GM23338 (cell line): ENCODE measurements around the gene SRMS. TPM values are rescaled to one million over a fixed set of nuclear protein-coding genes. Genes with fewer than 3 reads are reported as not detected.

Experiments
- ATAC-seq: fragments of 200-7000 bp; cut with Tn5 transposase; 3 replicates; pipeline ENCODE4 v1.9.1; 2020
- DNase-seq: peaks from one replicate; pipeline ENCODE4 v3.0.0-alpha.2; 2015; ENCODE audit warnings: low spot score
- H2AFZ ChIP-seq: fragments of 200-600 bp; sonication (generic); 2 replicates; pipeline ENCODE4 v1.8.0; 2016; ENCODE audit warnings: antibody characterized with exemption, mild to moderate bottlenecking, moderate library complexity
- H3F3A ChIP-seq: fragments of 200-600 bp; sonication (generic); replicated peaks from 2 replicates; pipeline ENCODE4 v1.8.0; 2017; ENCODE audit warnings: antibody characterized with exemption, mixed run types, low read depth
- H3K27ac ChIP-seq: fragments of 200-600 bp; sonication (generic); 2 replicates; pipeline ENCODE4 v1.6.1; 2016; ENCODE audit warnings: low read depth
- H3K27me3 ChIP-seq: fragments of 200-600 bp; sonication (generic); 2 replicates; pipeline ENCODE4 v1.8.0; 2016; ENCODE audit warnings: mild to moderate bottlenecking, mixed run types, moderate library complexity; ENCODE audit not compliant: insufficient read depth
- H3K36me3 ChIP-seq: fragments of 200-600 bp; sonication (generic); 2 replicates; pipeline ENCODE4 v1.8.0; 2016; ENCODE audit warnings: mild to moderate bottlenecking; ENCODE audit not compliant: insufficient read depth
- H3K4me1 ChIP-seq: fragments of 200-600 bp; sonication (generic); 2 replicates; pipeline ENCODE4 v1.8.0; 2016; ENCODE audit warnings: mild to moderate bottlenecking, moderate library complexity; ENCODE audit not compliant: insufficient read depth
- H3K4me2 ChIP-seq: fragments of 200-600 bp; sonication (generic); 2 replicates; pipeline ENCODE4 v1.7.1; 2017; ENCODE audit warnings: mixed run types
- H3K4me3 ChIP-seq: fragments of 200-600 bp; sonication (generic); 2 replicates; pipeline ENCODE4 v1.6.1; 2016; ENCODE audit warnings: mixed run types
- H3K79me2 ChIP-seq: fragments of 200-600 bp; sonication (generic); replicated peaks from 2 replicates; pipeline ENCODE4 v1.8.0; 2017; ENCODE audit warnings: mild to moderate bottlenecking; ENCODE audit not compliant: insufficient read depth
- H3K9me2 ChIP-seq: fragments of 200-600 bp; sonication (generic); 2 replicates; pipeline ENCODE4 v1.8.0; 2017; ENCODE audit not compliant: insufficient read depth
- H4K20me1 ChIP-seq: fragments of 200-600 bp; sonication (generic); replicated peaks from 2 replicates; pipeline ENCODE4 v1.8.0; 2017; ENCODE audit warnings: mild to moderate bottlenecking; ENCODE audit not compliant: insufficient read depth
- H3K27ac Mint-ChIP-seq: 2 replicates; pipeline ENCODE4 v1.8.0; 2020; ENCODE audit warnings: inconsistent platforms, mild to moderate bottlenecking, moderate library complexity, mixed read lengths
- H3K27me3 Mint-ChIP-seq: 3 replicates; pipeline ENCODE4 v1.8.0; 2022; ENCODE audit warnings: low read depth, mild to moderate bottlenecking, moderate library complexity, mixed read lengths, inconsistent platforms; ENCODE audit not compliant: insufficient read depth, poor library complexity
- H3K36me3 Mint-ChIP-seq: 3 replicates; pipeline ENCODE4 v1.8.0; 2021; ENCODE audit warnings: low read depth, mild to moderate bottlenecking, inconsistent platforms, moderate library complexity, mixed read lengths
- H3K4me1 Mint-ChIP-seq: 3 replicates; pipeline ENCODE4 v1.8.0; 2020; ENCODE audit warnings: mild to moderate bottlenecking, inconsistent platforms, mixed read lengths
- H3K4me3 Mint-ChIP-seq: 3 replicates; pipeline ENCODE4 v1.8.0; 2021; ENCODE audit warnings: moderate library complexity, mild to moderate bottlenecking, inconsistent platforms, mixed read lengths
- H3K9me3 Mint-ChIP-seq: 3 replicates; pipeline ENCODE4 v1.8.0; 2020; ENCODE audit warnings: moderate library complexity, mild to moderate bottlenecking, inconsistent platforms, mixed read lengths
- CREB1 ChIP-seq: fragments of 250-450 bp; sonication (Bioruptor Pico); IDR thresholded peaks from 2 replicates; pipeline ENCODE4 v1.5.0; 2020; ENCODE audit warnings: low read depth, mild to moderate bottlenecking, moderate library complexity
- CTCF ChIP-seq, 2 experiments: fragments of 200-600 bp in 1 of 2; sonication (generic) in 1 of 2; conservative IDR thresholded peaks; 2 replicates each; pipeline versions ENCODE4 v1.5.1 to v1.6.1; 2016 to 2017; ENCODE audit warnings: antibody characterized with exemption in 2 of 2, low read depth in 2 of 2, mild to moderate bottlenecking in 2 of 2, moderate library complexity in 1 of 2
- EZH2 ChIP-seq: fragments of 200-600 bp; sonication (generic); IDR thresholded peaks from one replicate; pipeline ENCODE4 v1.8.0; 2017; ENCODE audit warnings: antibody characterized with exemption, mild to moderate bottlenecking, low read depth; ENCODE audit not compliant: unreplicated experiment
- EZH2phosphoT487 ChIP-seq: fragments of 200-600 bp; sonication (generic); IDR thresholded peaks from one replicate; pipeline ENCODE4 v1.8.1; 2018; ENCODE audit warnings: antibody characterized with exemption; ENCODE audit not compliant: unreplicated experiment
- JUNB ChIP-seq: IDR thresholded peaks from one replicate; pipeline ENCODE4 v1.6.1; 2016; ENCODE audit warnings: antibody characterized with exemption; ENCODE audit not compliant: unreplicated experiment
- NANOG ChIP-seq: IDR thresholded peaks from 2 replicates; pipeline ENCODE4 v1.6.1; 2016; ENCODE audit warnings: antibody characterized with exemption, borderline replicate concordance
- POLR2AphosphoS5 ChIP-seq: IDR thresholded peaks from 2 replicates; pipeline ENCODE4 v1.6.1; 2016; ENCODE audit warnings: antibody characterized with exemption, low read depth
- STAT1 ChIP-seq: IDR thresholded peaks from one replicate; pipeline ENCODE4 v1.6.1; 2016; ENCODE audit warnings: antibody characterized with exemption; ENCODE audit not compliant: unreplicated experiment
- ZNF331 ChIP-seq: fragments of 250-450 bp; sonication (Bioruptor Pico); IDR thresholded peaks from 2 replicates; pipeline ENCODE4 v1.5.0; 2020; ENCODE audit warnings: low read depth, mild to moderate bottlenecking, moderate library complexity
- polyA plus RNA-seq: library from polyadenylated mRNA; unstranded; fragments of >200 nt; fragmentation: Nextera tagmentation; extraction: Ambion mirVana; gene quantifications from 2 replicates; pipeline ENCODE4 v1.2.1, GENCODE V29; 2016
- total RNA-seq: library from RNA; depleted of rRNA; stranded (reverse); fragments of >200 nt; shearing (Covaris generic); gene quantifications from 2 replicates; pipeline ENCODE4 v1.2.3, GENCODE V29; 2014

SRMS gene
- total and polyA plus RNA-seq, 2 experiments from 2014 or later = 0.23 to 0.59 TPM

GRCh38 chr20:63589261-63590217 is 42.0 kb upstream of the SRMS start:
- H3K4me3 ChIP-seq = no peak overlapping the region
- ATAC-seq = no peak
- DNase-seq = no peak

GRCh38 chr20:63588641-63589041 is 41.1 kb upstream of the SRMS start:
- Histone ChIP-seq H3F3A (0 out of 2 replicates have a peak, but pooled peaks cover 2% of the 10 kb centered on the region), H3K9me2 (no peaks in the 10 kb centered on the region), H4K20me1 (no peaks in the 10 kb centered on the region), H3K27ac (no peak overlapping the region), H3K36me3 (no peaks in the 10 kb centered on the region), H3K4me1 (no peaks in the 10 kb centered on the region), H2AFZ (no peak overlapping the region), H3K79me2 (no peaks in the 10 kb centered on the region), H3K4me2 (no peak overlapping the region), H3K4me3 (no peak overlapping the region), H3K27me3 (no peaks in the 10 kb centered on the region)
- Mint-ChIP-seq H3K9me3 (no peaks in the 10 kb centered on the region), H3K36me3 (peaks cover 18% of the 10 kb centered on the region), H3K27ac (no peak overlapping the region), H3K4me3 (no peak overlapping the region), H3K27me3 (peaks cover 3% of the 10 kb centered on the region), H3K4me1 (no peaks in the 10 kb centered on the region)
- no peak for TF ChIP-seq CREB1 (CRISPR knock-in tag)
- TF ChIP-seq STAT1 = no peak
- no peak for TF ChIP-seq CTCF (conservative IDR thresholded peaks at IDR 0.05; ENCODE audit: low read depth in 2 of 2)
- ATAC-seq (no peak), DNase-seq (no peak)

More at GRCh38 chr20:63589261-63590217, 42.0 kb upstream of the SRMS start:
- H3K9me3 Mint-ChIP-seq = no peaks in the 10 kb centered on the region
- peaks cover 18% of the 10 kb centered on the region for H3K36me3 Mint-ChIP-seq
- TF ChIP-seq NANOG (no peak), POLR2AphosphoS5 (no peak), EZH2 (no peak), ZNF331 (no peak), STAT1 (no peak), JUNB (no peak), CTCF (conservative IDR thresholded peaks at IDR 0.05; ENCODE audit: low read depth in 2 of 2) (no peak), EZH2phosphoT487 (no peak)
- Histone ChIP-seq H3K79me2 (no peaks in the 10 kb centered on the region), H2AFZ (no peak overlapping the region), H4K20me1 (no peaks in the 10 kb centered on the region), H3K27ac (no peak overlapping the region), H3K4me2 (no peak overlapping the region), H3K4me1 (no peaks in the 10 kb centered on the region), H3F3A (0 out of 2 replicates have a peak, but pooled peaks cover 2% of the 10 kb centered on the region), H3K9me2 (no peaks in the 10 kb centered on the region), H3K36me3 (no peaks in the 10 kb centered on the region), H3K27me3 (no peaks in the 10 kb centered on the region)
- peaks cover 3% of the 10 kb centered on the region for H3K27me3 Mint-ChIP-seq
- H3K4me1 Mint-ChIP-seq = no peaks in the 10 kb centered on the region
- no peak overlapping the region for H3K27ac Mint-ChIP-seq
- no peak overlapping the region for H3K4me3 Mint-ChIP-seq
